ENCODE data around the gene WHRN. TPM values are rescaled to one million over a fixed set of nuclear protein-coding genes. Genes with fewer than 3 reads are reported as not detected.

Gene WHRN
- total RNA-seq, 6 donors from 2014 or later = 2.5 to 17.8 (median 5.6) TPM

DNA sequence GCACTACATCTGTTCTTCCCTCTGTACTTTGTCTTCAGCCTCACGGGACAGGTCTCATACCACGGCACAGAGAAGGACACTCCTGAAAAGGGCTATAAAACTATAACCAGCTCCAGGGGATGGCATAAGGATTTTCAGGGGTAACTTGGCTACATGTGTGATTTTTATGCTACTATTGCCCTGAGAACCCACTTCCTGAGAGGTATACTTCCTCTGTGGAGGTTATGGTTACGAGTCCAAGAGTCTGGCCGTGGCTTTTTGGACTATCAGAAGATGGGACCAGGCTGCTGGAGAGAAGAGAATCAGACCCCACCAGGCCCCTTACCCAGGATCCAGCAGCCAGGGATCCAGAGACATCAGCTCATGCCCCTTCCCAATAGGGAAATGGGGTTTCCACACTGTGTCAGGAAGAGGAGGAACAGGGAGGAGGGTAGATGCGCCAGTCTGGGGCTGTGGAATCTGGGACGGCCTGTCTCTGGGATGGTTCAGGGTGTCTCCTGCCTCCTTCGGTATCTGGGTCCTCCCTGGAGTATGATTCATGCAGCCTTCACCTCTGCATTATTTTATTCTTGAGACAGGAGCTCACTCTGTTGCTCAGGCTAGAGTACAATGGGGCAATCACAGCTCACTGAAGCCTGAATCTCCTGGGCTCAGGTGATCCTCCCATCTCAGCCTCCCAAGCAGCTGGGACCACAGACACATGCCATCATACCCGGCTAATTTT, 29.7 kb downstream of the WHRN start:
- 56 to 61% methylated on average over 8 of the region's 8 CpGs for WGBS, 2 donors
- H3K4me1 ChIP-seq = no peaks in the 10 kb centered on the region
- DNase-seq = no peak
- no peaks in the 10 kb centered on the region for H3K36me3 ChIP-seq
- no peaks in the 10 kb centered on the region for H3K27me3 ChIP-seq
- no peak overlapping the region for H3K27ac ChIP-seq
- TF ChIP-seq EP300 (IDR thresholded peaks at IDR 0.05) (no peak), CTCF (IDR thresholded peaks at IDR 0.05) (no peak), POLR2A (IDR thresholded peaks at IDR 0.05) (no peak), POLR2AphosphoS5 (IDR thresholded peaks at IDR 0.05) (no peak)
- no peak overlapping the region for H3K4me3 ChIP-seq
- no peaks in the 10 kb centered on the region for H3K9me3 ChIP-seq
- ATAC-seq (ENCODE audit: low FRiP score in 2 of 2) = no peak

DNA sequence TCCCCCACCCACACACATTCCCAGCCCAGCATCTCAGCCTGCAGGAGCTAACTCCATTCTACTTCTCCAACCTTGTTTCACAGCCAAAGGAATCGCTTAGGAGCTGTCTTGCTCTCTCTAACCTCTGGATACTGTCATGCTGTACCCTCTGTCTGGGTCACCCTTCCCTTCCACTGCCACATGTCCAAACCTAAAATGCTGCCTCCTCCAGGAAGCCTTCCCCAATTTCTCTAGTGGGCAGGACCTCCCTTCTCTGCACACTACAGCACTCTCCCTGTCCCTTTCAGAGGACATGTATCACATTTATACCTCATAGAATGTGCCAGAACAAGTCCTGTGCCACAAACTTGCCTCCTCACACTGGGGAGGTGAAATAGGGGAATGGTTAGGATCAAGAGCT, 30.8 kb downstream of the WHRN start:
- 87 to 89% methylated on average over 1 of the region's 1 CpG for WGBS, 2 donors
- no peak overlapping the region for H3K4me3 ChIP-seq
- TF ChIP-seq EP300 (IDR thresholded peaks at IDR 0.05) = no peak
- no peak for TF ChIP-seq POLR2AphosphoS5 (IDR thresholded peaks at IDR 0.05)
- TF ChIP-seq CTCF (IDR thresholded peaks at IDR 0.05) = no peak
- no peak for TF ChIP-seq POLR2A (IDR thresholded peaks at IDR 0.05)

DNA sequence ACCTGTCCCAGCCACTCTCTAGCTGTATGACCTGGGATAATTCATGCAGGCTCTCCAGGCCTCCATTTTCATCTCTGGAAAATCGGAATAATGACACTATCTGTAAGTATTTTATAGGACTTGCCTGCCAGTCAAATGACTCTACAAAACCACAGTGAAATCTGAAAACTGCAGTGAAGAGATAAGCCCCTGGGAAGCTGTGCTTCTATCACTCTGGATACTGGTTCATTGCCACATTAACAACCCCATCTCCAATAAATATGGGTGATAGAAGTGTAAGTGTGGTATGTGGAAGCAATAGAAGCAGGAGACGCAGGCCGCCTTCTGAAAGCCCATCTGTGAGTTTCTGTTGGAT, 31.8 kb downstream of the WHRN start:
- ATAC-seq (ENCODE audit: low FRiP score in 2 of 2) = no peak
- no peaks in the 10 kb centered on the region for H3K4me1 ChIP-seq
- no peak overlapping the region for H3K4me3 ChIP-seq
- no peak overlapping the region for H3K27ac ChIP-seq
- TF ChIP-seq EP300 (IDR thresholded peaks at IDR 0.05) (no peak), CTCF (IDR thresholded peaks at IDR 0.05) (no peak), POLR2AphosphoS5 (IDR thresholded peaks at IDR 0.05) (no peak), POLR2A (IDR thresholded peaks at IDR 0.05) (no peak)
- WGBS, 2 donors = 91 to 95% methylated on average over 3 of the region's 3 CpGs
- no peak for DNase-seq
- no peaks in the 10 kb centered on the region for H3K9me3 ChIP-seq
- no peaks in the 10 kb centered on the region for H3K36me3 ChIP-seq
- H3K27me3 ChIP-seq = no peaks in the 10 kb centered on the region

More for the DNA sequence above, 30.8 kb downstream of the WHRN start:
- no peak for DNase-seq
- no peak for ATAC-seq (ENCODE audit: low FRiP score in 2 of 2)
- H3K27ac ChIP-seq = no peak overlapping the region
- no peaks in the 10 kb centered on the region for H3K27me3 ChIP-seq
- H3K4me1 ChIP-seq = no peaks in the 10 kb centered on the region
- H3K36me3 ChIP-seq = no peaks in the 10 kb centered on the region
- H3K9me3 ChIP-seq = no peaks in the 10 kb centered on the region

DNA sequence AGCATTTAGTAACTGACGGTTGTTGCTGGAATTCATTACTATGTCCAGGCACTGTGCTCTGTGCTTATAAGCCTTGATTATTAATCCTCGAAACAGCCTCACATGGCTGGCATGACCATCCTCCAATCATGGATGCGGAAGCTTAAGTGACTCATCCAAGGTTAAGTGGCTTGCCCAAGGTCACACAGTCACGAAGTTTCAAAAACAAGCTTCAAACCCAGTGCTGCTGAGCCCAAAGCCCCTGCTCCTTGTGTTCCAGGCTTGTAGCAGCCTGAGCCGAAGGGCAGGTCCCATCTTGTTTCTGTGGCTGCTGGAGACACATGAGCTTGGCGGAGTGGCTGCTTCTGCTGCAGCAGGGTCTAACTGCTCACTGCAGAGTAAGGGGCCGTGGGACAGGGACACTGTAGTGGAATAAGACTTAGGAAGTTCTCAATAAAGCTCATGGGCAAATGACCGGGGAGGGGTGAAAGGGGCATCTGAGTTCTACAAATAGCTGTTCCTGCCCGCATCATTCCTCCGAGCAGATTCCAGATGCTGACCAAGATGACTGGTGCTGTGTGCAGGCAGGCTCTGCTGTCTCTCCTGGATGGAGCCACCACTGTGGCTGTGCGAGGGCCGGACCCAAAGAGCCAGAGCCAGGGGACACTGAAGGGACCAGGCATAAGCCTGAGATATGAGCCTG, 32.4 kb downstream of the WHRN start:
- H3K9me3 ChIP-seq = no peaks in the 10 kb centered on the region
- no peak overlapping the region for H3K27ac ChIP-seq
- DNase-seq (no peak), ATAC-seq (ENCODE audit: low FRiP score in 2 of 2) (no peak)
- H3K4me3 ChIP-seq = no peak overlapping the region
- WGBS, 2 donors = 84 to 91% methylated on average over 8 to 12 of the region's 12 CpGs
- TF ChIP-seq POLR2A (IDR thresholded peaks at IDR 0.05) = no peak
- TF ChIP-seq POLR2AphosphoS5 (IDR thresholded peaks at IDR 0.05) = no peak
- TF ChIP-seq EP300 (IDR thresholded peaks at IDR 0.05) = no peak
- no peak for TF ChIP-seq CTCF (IDR thresholded peaks at IDR 0.05)
- H3K36me3 ChIP-seq = no peaks in the 10 kb centered on the region
- H3K27me3 ChIP-seq = no peaks in the 10 kb centered on the region
- no peaks in the 10 kb centered on the region for H3K4me1 ChIP-seq
